DMS79 treated with DMSO at 0.1 percent for 48 hours (cell line): Measurements from ENCODE around the gene WDR83.
A peak's percentile ranks its signal among the peaks of the same experiment; 100 is the strongest.
"Not testable (repeated sequence)": the region's sequence is repeated elsewhere in the genome, so short reads cannot be mapped to it uniquely, and the experiment has no call there.

Experiments
- DNase-seq: peaks from one replicate; lab custom pipeline; 2025; lab: John Stamatoyannopoulos, UW

Gene WDR83

DNA sequence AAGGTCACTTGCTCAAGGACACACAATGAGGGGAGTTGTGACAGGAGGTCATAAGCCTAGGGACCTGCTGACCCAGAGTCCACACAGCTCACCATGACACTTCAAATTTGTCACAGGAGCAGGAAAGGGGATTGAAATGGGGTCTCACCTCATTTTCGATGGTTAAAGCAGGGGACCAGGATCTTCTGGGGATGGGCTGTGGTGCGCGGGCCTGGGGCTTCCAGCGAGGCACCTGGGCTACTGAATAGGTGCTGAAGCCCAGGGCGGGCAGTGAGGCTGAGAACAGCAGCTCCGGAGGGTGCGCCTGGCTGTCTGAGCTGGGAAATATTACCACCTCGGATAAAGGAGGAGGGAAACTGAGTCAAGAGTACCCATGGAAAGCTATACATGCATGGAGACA, 11.1 kb upstream of the WDR83 start:
- DNase-seq, result no peak

DNA sequence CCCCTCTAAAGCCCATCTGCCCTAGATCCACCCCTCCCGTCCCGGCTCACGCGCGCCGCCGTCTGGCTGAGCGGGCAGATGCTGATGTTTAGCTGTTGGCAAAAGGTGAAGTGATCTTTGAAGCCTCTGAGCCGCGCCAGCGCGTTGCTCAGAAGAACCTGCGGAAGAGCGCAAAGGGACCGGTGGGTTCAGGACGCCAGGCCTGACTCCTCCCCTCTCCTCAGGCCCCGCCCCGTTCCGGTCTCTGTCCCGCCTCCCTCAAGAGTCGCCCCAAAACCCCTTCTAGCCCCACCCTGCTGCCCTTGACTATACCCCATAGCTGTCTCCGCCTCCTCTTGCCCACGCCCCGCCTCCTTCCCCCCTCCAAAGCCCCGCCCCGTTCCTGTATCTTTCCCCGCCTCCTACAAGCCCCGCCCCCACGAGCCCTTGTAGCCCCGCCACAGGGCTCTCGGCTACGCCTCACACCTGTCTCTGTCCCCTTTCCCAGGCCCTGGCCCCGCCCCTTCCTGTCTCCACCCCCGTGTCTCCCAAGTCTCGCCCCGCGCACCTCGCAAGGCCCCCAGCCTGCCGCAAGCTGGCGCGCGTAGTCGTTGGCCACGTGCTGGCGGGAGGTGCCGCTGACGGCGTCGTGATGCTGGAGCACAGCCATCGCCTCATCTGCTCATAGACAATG, 9.6 kb upstream of the WDR83 start:
- DNase-seq, result no peak

DNA sequence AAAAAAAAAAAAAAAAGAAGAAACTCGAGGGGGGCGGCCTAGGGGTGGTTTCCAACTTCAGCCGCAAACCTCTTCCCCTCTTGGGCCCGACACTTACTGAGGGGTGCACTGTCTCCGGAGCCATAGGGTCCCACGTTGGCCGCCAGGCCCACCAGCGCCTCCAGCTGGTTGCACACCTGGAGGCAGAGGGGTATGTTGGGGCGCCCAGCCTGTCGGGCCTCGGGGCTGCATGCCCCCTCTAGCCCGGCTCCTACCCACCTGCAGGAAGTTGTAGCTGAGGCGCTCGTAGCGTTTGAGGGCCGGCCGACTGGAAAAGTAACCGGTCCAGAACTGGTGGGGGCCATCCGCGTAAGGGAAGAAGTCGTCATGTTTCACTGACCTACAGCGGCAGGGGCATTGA, 8.6 kb upstream of the WDR83 start:
- no peak for DNase-seq

DNA sequence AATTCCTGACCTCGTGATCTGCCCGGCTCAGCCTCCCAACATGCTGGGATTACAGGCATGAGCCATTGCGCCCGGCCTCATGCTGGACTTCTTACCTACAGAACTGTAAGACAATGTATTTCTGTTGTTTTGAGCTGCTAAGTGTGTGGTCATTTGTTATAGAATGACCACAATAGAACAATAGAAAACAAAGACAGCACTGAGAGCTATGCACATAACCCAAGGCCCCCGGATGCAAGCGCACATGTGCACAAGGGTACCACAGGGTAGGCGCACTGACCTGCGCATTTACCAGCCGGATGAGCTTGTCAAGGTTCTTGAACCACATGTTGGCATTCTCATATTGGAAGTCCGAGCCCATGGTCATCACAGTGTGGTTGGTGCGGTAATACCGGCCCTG, 5.6 kb upstream of the WDR83 start:
- DNase-seq, result no peak

DNA sequence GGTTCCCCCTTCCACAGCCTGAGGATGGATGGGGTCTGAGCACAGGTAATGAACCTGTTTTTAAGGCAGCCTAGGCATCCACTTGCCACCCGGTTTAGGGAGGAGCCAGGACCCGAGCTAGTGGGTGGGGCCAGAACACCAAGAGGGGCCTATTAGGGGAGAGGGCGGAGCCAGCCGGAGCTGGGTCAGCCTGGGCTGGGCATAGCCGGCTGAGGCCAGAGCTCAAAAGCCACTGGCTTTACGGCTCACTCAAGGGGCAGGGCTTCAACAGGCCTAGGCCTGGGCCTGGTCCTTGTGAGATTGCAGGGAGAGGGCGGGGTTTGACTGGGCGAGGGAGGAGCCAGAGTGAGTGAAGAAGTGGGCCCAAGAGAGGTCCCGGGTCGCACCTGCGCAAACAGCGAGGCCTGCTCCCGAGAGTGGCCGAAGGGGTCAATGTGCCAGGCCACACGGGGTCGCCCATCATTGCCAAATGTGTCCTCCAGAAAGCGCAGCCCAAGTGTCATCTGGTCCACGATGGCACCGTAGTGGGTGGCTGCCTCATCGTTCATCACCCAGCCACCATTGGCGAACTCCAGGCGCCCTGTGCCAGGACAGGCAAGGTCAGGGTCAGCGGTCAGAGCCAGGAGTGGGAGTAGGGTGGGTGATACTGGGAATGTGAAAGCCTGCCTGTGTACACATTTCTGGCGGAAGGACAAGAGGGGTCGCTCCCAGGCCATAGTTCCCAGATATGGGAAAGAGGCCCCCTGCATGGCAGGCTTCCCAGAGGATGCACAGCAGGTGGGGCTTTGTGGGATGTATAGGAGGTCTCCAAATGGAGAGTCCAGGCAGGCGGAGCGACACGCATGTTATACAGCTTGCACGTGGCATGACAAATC, 2.0 kb upstream of the WDR83 start:
- DNase-seq, result no peak

DNA sequence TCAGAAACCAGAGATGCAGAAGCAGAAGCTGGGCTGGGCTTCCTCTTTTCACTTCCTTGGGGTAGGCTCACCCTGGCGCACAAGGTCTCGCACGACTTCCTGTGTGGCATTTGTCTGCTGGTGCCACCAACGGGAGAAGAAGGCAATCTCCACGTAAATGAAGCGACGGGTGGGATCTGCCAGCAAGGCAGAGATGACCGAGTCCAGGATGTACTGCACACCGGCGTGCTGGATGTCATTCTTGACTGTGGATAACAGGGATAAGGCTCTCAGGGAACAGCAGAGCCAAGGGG, 1.4 kb upstream of the WDR83 start:
- DNase-seq, result no peak

DNA sequence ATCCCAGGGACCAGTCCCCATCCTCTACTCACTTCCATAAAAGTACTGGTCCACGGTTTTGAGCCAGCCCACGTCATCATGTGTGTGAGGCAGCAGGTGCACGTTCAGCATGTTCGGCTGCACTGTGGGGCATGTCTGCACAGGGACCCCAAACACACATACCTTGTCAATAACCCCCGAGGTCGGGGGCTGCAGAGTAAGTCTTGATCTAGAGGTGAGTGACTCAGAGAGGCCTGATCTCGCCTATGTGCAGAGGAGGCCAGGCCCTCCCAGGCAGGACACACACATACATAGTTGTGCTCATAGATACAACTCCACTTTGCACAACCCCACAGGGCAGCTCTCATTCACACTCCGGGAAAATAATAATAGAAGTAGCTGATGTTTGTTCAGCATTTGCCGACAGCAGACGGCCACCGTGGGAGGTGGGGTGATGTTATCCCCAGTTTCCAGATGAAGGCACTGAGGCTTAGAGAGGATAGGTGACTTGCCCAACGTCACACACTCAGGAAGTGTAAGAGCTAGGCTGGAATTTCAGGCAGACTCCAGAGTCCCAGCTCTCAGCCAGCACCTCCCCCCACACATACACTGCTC, 839 bp upstream of the WDR83 start:
- no peak for DNase-seq

DNA sequence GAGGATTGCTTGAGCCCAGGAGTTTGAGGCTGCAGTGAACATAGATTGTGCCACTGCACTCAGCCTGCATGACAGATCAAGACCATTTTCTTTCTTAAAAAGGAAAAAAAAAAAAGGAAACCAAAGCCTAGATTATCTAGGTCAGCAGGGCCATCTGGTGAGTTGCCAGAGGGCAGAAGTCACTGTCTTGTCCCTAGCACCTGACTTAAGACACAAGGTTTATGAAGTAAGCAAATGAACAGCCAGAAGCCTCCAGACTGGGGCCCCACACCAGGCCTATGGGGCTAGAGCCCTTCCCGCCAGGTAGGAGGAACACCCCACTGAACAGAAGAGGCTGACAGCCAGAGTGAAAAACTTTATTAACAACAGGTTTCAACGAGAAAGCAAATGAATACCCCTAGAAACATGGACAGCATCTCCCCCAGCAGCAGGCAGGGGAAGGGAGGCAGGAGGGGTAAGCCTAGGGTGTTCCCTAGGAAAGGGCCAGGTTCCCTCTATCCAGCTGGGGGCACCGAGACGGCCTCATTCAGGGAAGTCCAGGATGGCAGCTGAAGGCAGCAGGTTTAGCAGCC, 1.2 kb downstream of the WDR83 start:
- DNase-seq, result no peak

DNA sequence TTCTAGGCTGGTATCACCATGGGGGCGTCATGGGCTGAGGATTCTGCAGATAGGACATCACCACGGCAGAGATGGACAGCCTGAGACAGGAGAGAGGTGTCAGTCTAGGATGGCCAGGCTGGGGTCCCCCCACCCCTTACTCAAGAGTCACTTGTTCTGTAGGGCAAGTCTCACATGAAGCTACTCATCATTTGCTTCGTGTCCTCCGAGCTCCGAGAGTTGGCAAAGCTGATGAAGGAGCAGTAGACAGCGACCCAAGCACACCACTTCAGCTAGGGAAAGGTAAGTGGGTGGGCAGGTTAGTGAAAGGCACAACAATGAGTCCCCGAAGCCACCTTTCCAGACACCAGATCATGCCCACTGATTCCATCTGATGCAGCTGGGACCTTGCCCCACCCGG, 1.7 kb downstream of the WDR83 start:
- DNase-seq, result no peak

DNA sequence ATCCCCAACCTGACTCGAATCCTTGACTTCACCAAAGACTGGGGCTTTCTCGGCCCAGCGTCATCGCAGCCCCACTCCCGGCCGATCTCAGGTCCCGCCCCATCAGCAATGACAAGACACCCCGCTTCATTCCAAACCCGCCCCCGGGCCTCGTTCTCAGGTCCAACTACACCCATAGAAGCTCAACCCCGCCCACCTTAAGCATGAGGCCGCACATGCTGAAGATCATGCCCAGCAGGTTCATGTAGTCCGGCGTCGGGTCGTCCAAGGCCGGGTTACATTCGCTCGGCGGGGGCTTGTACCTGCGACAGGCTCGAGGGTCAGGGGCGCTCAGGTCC, 2.3 kb downstream of the WDR83 start:
- DNase-seq, result no peak

DNA sequence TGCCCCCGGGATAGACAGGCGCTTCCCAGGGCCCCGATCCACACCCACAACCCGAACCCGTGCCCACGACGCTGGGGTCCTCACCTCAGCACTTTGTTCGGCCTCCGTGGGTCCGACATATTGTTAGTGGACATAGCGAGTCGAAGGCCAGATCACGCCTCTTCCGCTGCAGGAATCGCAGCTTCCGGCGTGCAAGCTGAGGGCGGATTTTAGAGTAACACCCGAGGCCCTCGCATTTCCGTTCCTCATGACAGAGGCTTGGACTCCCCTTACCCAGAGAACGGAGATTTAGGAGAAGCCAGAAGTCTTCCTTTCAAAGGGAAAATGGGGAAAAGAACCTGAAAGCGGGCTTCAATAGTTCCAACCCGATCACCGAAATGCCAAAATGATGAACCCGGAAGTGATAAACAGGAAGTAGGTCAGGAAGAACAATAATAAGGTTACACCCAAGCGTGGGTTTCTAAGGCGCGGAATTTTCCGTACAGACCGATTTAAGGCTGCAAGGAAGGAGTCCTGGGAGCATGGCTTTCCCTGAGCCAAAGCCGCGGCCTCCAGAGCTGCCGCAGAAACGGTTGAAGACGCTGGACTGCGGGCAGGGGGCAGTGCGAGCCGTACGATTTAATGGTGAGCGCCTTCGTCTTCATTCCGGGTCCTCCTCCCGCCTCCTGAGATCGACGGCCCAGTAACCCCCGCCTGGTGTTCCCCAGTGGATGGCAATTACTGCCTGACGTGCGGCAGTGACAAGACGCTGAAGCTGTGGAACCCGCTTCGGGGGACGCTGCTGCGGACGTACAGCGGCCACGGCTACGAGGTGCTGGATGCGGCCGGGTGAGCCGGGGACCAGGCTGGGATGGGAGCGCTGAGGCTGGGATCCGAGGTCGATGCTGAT, 2.9 kb downstream of the WDR83 start:
- DNase-seq, result peak; percentile 82

DNA sequence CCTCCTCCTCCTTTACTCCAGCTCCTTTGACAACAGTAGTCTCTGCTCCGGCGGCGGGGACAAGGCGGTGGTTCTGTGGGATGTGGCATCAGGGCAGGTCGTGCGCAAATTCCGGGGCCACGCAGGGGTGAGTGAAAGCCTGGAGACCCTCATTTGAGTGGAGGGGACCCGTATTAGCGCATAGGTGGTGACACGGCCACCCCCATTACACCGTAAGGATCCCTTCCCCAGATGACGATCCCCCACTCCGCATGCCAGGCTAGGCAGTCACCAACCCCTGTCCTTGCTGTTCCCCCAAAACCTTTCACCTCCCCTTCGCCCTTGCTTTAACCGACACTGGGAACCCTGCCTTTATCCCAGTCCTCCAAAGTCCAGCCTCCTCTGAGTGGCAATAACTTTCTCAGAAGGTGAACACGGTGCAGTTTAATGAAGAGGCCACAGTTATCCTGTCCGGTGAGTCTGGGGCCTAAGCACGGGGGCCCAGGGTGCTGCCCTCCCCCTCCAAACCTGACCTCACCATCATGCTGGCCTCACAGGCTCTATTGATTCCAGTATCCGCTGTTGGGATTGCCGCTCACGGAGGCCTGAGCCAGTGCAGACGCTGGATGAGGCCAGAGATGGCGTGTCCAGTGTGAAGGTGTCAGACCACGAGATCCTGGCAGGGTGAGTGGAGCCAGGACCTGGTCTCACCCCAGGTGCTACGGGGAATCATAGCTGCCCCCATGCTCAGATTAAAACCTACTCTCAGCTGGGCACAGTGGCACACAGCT, 3.7 kb downstream of the WDR83 start:
- no peak for DNase-seq

DNA sequence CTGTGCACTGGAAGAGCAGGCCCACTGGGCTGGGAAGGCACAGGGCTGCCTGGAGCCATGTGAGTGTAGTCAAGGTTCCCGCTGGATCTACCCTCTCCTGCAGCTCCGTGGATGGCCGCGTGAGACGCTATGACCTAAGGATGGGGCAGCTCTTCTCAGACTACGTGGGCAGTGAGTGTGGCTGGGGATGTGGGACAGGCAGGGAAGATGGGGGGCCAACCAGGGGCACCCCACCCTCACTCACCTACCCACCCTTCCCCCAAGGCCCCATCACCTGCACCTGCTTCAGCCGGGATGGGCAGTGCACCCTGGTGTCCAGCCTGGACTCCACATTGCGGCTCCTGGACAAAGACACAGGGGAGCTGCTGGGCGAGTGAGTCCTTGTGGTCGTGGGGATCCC, 6.1 kb downstream of the WDR83 start:
- DNase-seq, result no peak

DNA sequence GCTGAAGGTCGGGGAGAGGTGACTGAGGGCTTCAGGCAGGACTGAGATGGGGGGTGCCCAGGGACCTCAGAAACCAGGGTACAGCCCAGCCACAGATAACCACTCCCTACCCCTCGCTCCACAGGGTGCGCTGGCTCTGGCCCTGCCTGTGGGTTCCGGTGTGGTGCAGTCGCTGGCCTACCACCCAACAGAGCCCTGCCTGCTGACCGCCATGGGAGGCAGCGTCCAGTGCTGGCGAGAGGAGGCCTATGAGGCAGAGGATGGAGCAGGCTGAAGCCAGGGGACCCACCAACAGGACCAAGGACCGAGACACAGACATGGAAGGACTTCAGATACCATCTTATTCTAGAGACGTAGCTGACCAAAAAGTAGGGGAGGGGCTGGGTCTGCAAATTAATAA, 8.8 kb downstream of the WDR83 start:
- DNase-seq, result no peak

DNA sequence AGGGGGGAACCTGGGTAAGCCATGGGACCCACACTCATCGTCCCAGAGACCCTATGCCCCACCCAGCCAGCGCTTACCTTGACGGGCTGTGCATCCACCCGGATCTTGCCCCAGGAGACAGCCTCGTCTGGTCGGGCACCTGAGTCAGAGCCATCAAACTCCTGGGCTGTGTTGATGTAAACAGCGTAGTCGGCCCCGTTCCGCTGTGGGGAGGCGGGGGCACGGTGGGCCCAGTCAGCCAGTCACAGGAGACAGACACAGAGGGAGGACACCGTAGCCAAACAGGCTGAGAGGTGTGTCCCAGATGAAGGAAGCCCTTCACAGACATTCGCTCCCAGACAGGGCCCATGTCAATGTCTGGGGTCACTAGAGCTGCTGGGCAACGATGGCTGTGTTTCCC, 9.3 kb downstream of the WDR83 start:
- no peak for DNase-seq

DNA sequence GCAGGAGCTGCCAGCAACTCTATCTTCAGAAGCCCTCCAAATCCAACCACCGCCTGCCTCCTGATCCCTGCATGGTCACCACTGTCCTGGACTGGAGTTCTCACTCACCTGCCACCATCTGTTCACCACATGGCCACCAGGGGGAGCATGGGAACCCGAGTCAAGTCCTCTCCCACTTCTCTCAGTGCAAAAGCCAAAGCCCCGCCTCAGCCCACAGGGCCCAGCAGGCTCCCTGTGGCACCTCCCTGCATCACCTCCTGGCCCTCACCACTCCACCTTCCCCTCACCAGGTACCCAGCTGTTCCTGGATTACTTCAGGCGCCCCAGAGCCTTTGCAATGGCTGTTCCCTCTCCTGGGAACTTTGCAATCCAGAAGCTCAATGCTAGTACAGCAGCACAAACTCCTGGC, 9.8 kb downstream of the WDR83 start:
- peak; percentile 44 for DNase-seq

DNA sequence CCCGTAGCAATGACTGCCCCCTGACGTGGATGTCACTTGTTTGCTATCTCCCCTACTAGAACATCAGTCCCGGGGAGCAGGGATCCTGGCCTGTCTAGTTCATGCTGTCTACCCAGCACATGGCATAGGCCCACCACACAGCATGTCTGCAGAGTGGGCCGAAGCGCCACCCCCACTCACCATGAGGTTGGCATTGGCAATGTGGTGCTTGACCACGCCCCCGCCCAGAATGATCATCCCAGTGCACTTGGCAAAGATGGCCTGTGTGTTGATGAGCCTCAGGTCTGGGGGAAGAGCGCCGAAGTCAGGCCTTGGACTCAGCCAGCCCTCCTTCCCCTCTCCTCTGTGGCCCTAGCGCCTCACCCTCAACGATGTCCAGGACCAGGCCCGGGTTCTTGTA, 10.3 kb downstream of the WDR83 start:
- DNase-seq, result no peak

DNA sequence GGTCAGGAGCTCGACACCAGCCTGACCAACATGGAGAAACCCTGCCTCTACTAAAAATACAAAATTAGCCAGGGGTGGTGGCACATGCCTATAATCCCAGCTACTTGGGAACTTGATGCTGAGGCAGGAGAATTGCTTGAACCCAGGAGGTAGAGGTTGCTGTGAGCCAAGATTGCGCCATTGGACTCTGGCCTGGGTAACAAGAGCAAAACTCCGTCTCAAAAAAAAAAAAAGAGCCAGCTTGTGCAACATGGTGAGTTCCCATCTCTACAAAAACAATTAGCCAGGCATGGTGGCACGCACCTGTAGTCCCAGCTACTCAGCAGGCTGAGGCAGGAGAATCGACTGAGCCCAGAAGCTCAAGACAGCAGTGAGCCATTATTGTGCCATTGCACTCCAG, 11.4 kb downstream of the WDR83 start:
- not testable (repeated sequence) for DNase-seq

DNA sequence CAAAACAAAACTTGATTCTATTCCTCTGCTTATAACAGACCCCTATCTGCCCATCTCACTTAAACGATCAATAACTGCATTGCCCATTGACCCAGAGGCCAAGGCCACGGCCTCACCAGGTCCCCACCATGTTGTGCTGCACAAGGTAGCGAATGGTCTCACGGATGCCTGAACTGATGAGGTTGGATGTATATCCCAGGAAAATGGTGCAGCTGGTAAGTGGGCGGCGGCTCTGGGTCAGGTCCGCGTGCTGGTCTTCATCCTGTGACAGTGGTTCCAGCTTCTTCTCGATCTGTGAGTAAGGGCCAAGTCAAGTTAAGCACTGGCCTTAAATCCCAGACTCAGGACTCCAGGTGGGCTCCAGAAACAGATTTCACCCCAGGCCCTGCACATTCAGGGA, 13.4 kb downstream of the WDR83 start:
- no peak for DNase-seq

DNA sequence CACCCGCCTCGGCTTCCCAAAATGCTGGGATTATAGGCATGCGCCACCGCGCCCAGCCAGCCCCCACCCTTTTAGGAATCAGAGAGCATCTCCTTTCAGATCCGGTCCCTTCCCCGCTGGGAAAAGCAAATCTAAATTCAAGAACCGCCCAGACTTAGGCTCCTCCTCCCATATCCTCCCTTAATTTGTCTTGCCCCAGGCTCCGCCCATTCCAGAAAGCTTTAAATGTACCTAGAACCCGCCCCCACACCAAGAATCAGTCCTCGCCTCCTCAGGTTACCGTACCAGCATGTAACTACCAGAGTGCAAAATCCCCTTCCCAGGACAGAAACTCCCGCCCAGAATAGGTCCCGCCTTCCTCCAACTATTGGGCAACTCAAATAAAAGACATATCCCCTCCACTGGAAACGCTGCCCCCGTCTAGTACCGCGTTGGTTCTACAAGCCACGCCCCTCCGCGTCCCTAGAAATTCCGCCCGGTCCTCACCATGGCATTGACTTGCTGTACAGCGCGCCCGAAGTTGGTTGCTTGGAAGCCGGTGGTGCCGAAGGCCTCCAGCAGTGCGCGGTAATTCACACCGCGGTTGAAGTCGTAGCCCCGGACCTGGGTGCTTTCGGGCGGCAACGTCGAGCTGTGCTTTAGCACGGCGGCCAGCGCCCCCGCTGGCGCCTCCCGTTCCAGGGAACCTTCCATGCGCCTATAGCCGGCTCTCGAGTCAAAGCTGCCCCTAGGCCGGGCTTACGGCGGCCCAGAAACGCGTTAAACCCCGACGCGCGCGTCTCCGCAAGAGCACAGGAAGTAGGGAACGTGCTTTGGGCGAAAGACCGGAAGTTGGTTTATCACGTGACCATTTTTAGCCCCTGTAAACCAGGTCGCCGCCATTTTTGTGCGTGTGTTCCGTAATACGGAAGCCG, 14.7 kb downstream of the WDR83 start, which contains the start of gene DHPS:
Gene DHPS, minus strand, starts transcription at position 807 of the 914 bp plus-strand sequence. Its CDS starts 114 bp downstream, at position 693.
- peak; percentile 97 for DNase-seq
